ENCODE data around the gene ISM1. TPM values are rescaled to one million over a fixed set of nuclear protein-coding genes. Genes with fewer than 3 reads are reported as not detected.

ISM1 gene
- total and polyA plus RNA-seq, 2 donors (not counting 3 experiments of a cell fraction or from before 2014, with no cell fraction given): not detected

GRCh38 chr20:13290724-13291123 lies 69.7 kb downstream of the ISM1 start:
- DNase-seq (ENCODE audit: low read depth, low spot score) (no peak), FAIRE-seq (no peak)
- Histone ChIP-seq H3K4me2 (ENCODE audit: insufficient read depth, low read length) (no peak overlapping the region), H3K4me3 (replicated peaks in 1 of 3; ENCODE audit: insufficient read depth in 1 of 3, low read depth in 1 of 3, low read length in 3 of 3) (no peak overlapping the region), H3K36me3 (ENCODE audit: control insufficient read depth in 2 of 2, extremely low read depth in 1 of 2, insufficient read depth in 2 of 2, low read length in 2 of 2) (no peaks in the 10 kb centered on the region), H3K4me1 (ENCODE audit: control insufficient read depth, extremely low read depth, insufficient read depth, low read length) (no peaks in the 10 kb centered on the region), H3K79me2 (ENCODE audit: control insufficient read depth, insufficient read depth, low read length) (no peaks in the 10 kb centered on the region), H4K20me1 (replicated peaks; ENCODE audit: control insufficient read depth, extremely low read depth, insufficient read depth, low read length) (no peaks in the 10 kb centered on the region), H3K9me3 (replicated peaks; ENCODE audit: control insufficient read depth, insufficient read depth, low read length) (no peaks in the 10 kb centered on the region), H3K9ac (replicated peaks; ENCODE audit: extremely low read depth, insufficient read depth, low read length) (no peak overlapping the region), H3K9me1 (replicated peaks; ENCODE audit: control insufficient read depth, extremely low read depth, insufficient read depth, low read length) (no peaks in the 10 kb centered on the region), H2AFZ (ENCODE audit: low read depth, low read length) (no peak overlapping the region), H3K27ac (ENCODE audit: insufficient read depth, low read depth, low read length) (no peak overlapping the region), H3K27me3 (ENCODE audit: control insufficient read depth in 2 of 2, insufficient read depth in 2 of 2, low read length in 2 of 2) (peaks cover 0 to 3% of the 10 kb centered on the region in 2 experiments)
- no TSS peak for BruUV-seq (replicated peaks)
- CTCF ChIA-PET: interaction anchor here (1.8 kb wide), 1 partner anchor 12 kb away, joined by 7 read pairs; no protein-coding TSS in a partner anchor
- intact Hi-C loops (cut with micrococcal nuclease) (no loop called here), dilution Hi-C loops (cut with MboI; ENCODE audit: extremely low pct_ligation_motif_present, low sequenced_read_pairs) (no loop called here)
- POLR2A ChIA-PET: no interaction called here
- TF ChIP-seq FOS (IDR thresholded peaks at IDR 0.05; ENCODE audit: borderline replicate concordance, insufficient read depth, low read length) (no peak), EZH2 (IDR thresholded peaks at IDR 0.05; ENCODE audit: borderline replicate concordance, low read depth, low read length, severe bottlenecking) (no peak), JUN (IDR thresholded peaks at IDR 0.05; ENCODE audit: borderline replicate concordance, insufficient read depth, insufficient read length, low read depth) (no peak), POLR2A (IDR thresholded peaks at IDR 0.05; ENCODE audit: low read depth, low read length) (no peak), POLR2AphosphoS5 (IDR thresholded peaks at IDR 0.05; ENCODE audit: insufficient read depth, low read depth, low read length) (no peak), GATA2 (IDR thresholded peaks at IDR 0.05; ENCODE audit: insufficient read depth, insufficient read length, low read depth, low read length) (no peak), MYC (IDR thresholded peaks at IDR 0.05; ENCODE audit: low read depth, low read length) (no peak)
- TF ChIP-seq, protein P1, sequence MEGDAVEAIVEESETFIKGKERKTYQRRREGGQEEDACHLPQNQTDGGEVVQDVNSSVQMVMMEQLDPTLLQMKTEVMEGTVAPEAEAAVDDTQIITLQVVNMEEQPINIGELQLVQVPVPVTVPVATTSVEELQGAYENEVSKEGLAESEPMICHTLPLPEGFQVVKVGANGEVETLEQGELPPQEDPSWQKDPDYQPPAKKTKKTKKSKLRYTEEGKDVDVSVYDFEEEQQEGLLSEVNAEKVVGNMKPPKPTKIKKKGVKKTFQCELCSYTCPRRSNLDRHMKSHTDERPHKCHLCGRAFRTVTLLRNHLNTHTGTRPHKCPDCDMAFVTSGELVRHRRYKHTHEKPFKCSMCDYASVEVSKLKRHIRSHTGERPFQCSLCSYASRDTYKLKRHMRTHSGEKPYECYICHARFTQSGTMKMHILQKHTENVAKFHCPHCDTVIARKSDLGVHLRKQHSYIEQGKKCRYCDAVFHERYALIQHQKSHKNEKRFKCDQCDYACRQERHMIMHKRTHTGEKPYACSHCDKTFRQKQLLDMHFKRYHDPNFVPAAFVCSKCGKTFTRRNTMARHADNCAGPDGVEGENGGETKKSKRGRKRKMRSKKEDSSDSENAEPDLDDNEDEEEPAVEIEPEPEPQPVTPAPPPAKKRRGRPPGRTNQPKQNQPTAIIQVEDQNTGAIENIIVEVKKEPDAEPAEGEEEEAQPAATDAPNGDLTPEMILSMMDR (IDR thresholded peaks at IDR 0.05; ENCODE audit: extremely low read depth in 1 of 2, insufficient read depth in 1 of 2, low read depth in 1 of 2, low read length in 2 of 2): no peak

All from endothelial cell of umbilical vein (primary cell).